GM18873 (cell line): ENCODE results near the gene MRI1.
"Not testable (repeated sequence)": the region's sequence is repeated elsewhere in the genome, so short reads cannot be mapped to it uniquely, and the experiment has no call there.

ENCODE experiments used
- ATAC-seq: cut with Tn5 transposase; IDR thresholded peaks from one replicate; pipeline ENCODE4 v1.9.1; 2021; ENCODE audit warnings: mild to moderate bottlenecking, moderate library complexity, moderate number of reproducible peaks; ENCODE audit not compliant: unreplicated experiment, low FRiP score

Gene MRI1

GRCh38 chr19:13764101-13764807, at the start of gene MRI1:
MRI1 (plus strand) TSS chr19:13764522; CDS start chr19:13764589, 67 bp downstream.
- no peak for ATAC-seq

GRCh38 chr19:13717194-13717643, 47.1 kb upstream of the MRI1 start:
- ATAC-seq: no peak

GRCh38 chr19:13718733-13719132, 45.6 kb upstream of the MRI1 start:
- ATAC-seq: no peak

GRCh38 chr19:13722146-13722545, 42.2 kb upstream of the MRI1 start:
- no peak for ATAC-seq

- no peak for ATAC-seq
These were observed 41.1 kb upstream of the MRI1 start for GRCh38 chr19:13723206-13723605.

- no peak for ATAC-seq
These were observed 38.0 kb upstream of the MRI1 start for GRCh38 chr19:13726323-13726722.

- no peak for ATAC-seq
These were observed 36.5 kb upstream of the MRI1 start for GRCh38 chr19:13727798-13728197.

- no peak for ATAC-seq
These were observed 34.5 kb upstream of the MRI1 start for GRCh38 chr19:13729859-13730258.

- ATAC-seq: peak; percentile 92
These were observed 33.0 kb upstream of the MRI1 start for GRCh38 chr19:13731147-13731964.

- ATAC-seq: no peak
These were observed 32.0 kb upstream of the MRI1 start for GRCh38 chr19:13732337-13732736.

GRCh38 chr19:13734751-13735150, 29.6 kb upstream of the MRI1 start:
- ATAC-seq: no peak

- ATAC-seq: no peak
These were observed 26.2 kb upstream of the MRI1 start for GRCh38 chr19:13738073-13738472.

- no peak for ATAC-seq
These were observed 22.4 kb upstream of the MRI1 start for GRCh38 chr19:13741893-13742292.

- no peak for ATAC-seq
These were observed 21.6 kb upstream of the MRI1 start for GRCh38 chr19:13742756-13743155.

- no peak for ATAC-seq
These were observed 20.1 kb upstream of the MRI1 start for GRCh38 chr19:13744174-13744573.

- no peak for ATAC-seq
These were observed 17.2 kb upstream of the MRI1 start for GRCh38 chr19:13747098-13747453.

- no peak for ATAC-seq
These were observed 16.0 kb upstream of the MRI1 start for GRCh38 chr19:13748169-13748828.

GRCh38 chr19:13751436-13751835, 12.9 kb upstream of the MRI1 start:
- no peak for ATAC-seq

GRCh38 chr19:13753622-13754021, 10.7 kb upstream of the MRI1 start:
- ATAC-seq: not testable (repeated sequence)

GRCh38 chr19:13756210-13756609, 8.1 kb upstream of the MRI1 start:
- no peak for ATAC-seq
